Stimulated activated naive CD8-positive, alpha-beta T cell treated with anti-CD3 and anti-CD28 coated beads, Interleukin-15, amount 100 ng/mL, for 72 hours (primary cell): ENCODE measurements around the gene DHRS3.
A peak's percentile ranks its signal among the peaks of the same experiment; 100 is the strongest.
"Not testable (repeated sequence)": the region's sequence is repeated elsewhere in the genome, so short reads cannot be mapped to it uniquely, and the experiment has no call there.

Experiments used
- ATAC-seq: fragments of 150-1000 bp; cut with Tn5 transposase; 2 replicates; pipeline ENCODE4 v1.10.0; 2021; ENCODE audit warnings: mild to moderate bottlenecking, moderate library complexity
- DNase-seq, 2 donors: peaks; one replicate each; pipeline ENCODE4 v3.0.0; 2021 to 2022
- H3K27ac Mint-ChIP-seq, 2 donors: one replicate each; pipeline ENCODE4 v1.8.0; 2022; ENCODE audit warnings: mild to moderate bottlenecking in 2 of 2, mixed read lengths in 2 of 2, moderate library complexity in 2 of 2
- H3K27me3 Mint-ChIP-seq: one replicate; pipeline ENCODE4 v1.8.0; 2022; ENCODE audit warnings: mixed read lengths
- H3K4me1 Mint-ChIP-seq: one replicate; pipeline ENCODE4 v1.8.0; 2022; ENCODE audit warnings: mild to moderate bottlenecking, mixed read lengths
- H3K4me3 Mint-ChIP-seq, 2 donors: one replicate each; pipeline ENCODE4 v1.8.0; 2022; ENCODE audit warnings: mild to moderate bottlenecking in 2 of 2, mixed read lengths in 2 of 2, moderate library complexity in 1 of 2
- H3K9me3 Mint-ChIP-seq, 2 donors: one replicate each; pipeline ENCODE4 v1.8.0; 2022; ENCODE audit warnings: mixed read lengths in 2 of 2

Gene DHRS3

GRCh38 chr1:12645401-12645800 lies 27.4 kb upstream of the DHRS3 start:
- peak overlapping the region in 1 of 2 donors; percentile 47 for H3K27ac Mint-ChIP-seq
- ATAC-seq, H3K4me3 Mint-ChIP-seq, H3K4me1 Mint-ChIP-seq, DNase-seq: not testable (repeated sequence)
- H3K27me3 Mint-ChIP-seq, result peaks cover 53% of the 10 kb centered on the region
- H3K9me3 Mint-ChIP-seq, result peaks cover 7 to 13% of the 10 kb centered on the region in 2 donors

- Mint-ChIP-seq H3K27ac (no peak overlapping the region), H3K27me3 (peaks cover 47% of the 10 kb centered on the region), H3K9me3 (peaks cover 11 to 19% of the 10 kb centered on the region in 2 donors), H3K4me3 (no peak overlapping the region), H3K4me1 (peaks cover 5% of the 10 kb centered on the region)
- DNase-seq (no peak), ATAC-seq (no peak)
Measured at GRCh38 chr1:12644829-12645228, 26.8 kb upstream of the DHRS3 start.

- Mint-ChIP-seq H3K9me3 (peaks cover 15 to 25% of the 10 kb centered on the region in 2 donors), H3K4me3 (no peak overlapping the region), H3K4me1 (peaks cover 5% of the 10 kb centered on the region), H3K27ac (no peak overlapping the region), H3K27me3 (peaks cover 41% of the 10 kb centered on the region)
- DNase-seq, result no peak
- ATAC-seq, result no peak
Measured at GRCh38 chr1:12644237-12644636, 26.2 kb upstream of the DHRS3 start.

- peaks cover 37% of the 10 kb centered on the region for H3K27me3 Mint-ChIP-seq
- ATAC-seq (no peak), DNase-seq (no peak)
- H3K9me3 Mint-ChIP-seq, result peaks cover 15 to 29% of the 10 kb centered on the region in 2 donors
- H3K4me1 Mint-ChIP-seq, result peaks cover 1% of the 10 kb centered on the region
- H3K4me3 Mint-ChIP-seq, result no peak within 1 kb of the TSS
- no peak within 1 kb of the TSS for H3K27ac Mint-ChIP-seq
Measured at GRCh38 chr1:12643785-12644184, 25.8 kb upstream of the DHRS3 start, which contains the start of gene AADACL4. AADACL4 (plus strand) TSS chr1:12644085; CDS start chr1:12644547, 462 bp downstream.

- DNase-seq, result no peak
- Mint-ChIP-seq H3K27ac (no peak overlapping the region), H3K27me3 (peaks cover 30% of the 10 kb centered on the region), H3K4me3 (no peak overlapping the region), H3K9me3 (peaks cover 15 to 31% of the 10 kb centered on the region in 2 donors), H3K4me1 (no peaks in the 10 kb centered on the region)
- ATAC-seq, result no peak
Measured at GRCh38 chr1:12643079-12643478, 25.1 kb upstream of the DHRS3 start.

GRCh38 chr1:12640958-12641272 lies 22.9 kb upstream of the DHRS3 start:
- no peak for DNase-seq
- H3K4me1 Mint-ChIP-seq, result no peaks in the 10 kb centered on the region
- H3K27me3 Mint-ChIP-seq, result peaks cover 16% of the 10 kb centered on the region
- peak overlapping the region in 1 of 2 donors; percentile 6 for H3K27ac Mint-ChIP-seq
- peaks cover 15 to 31% of the 10 kb centered on the region in 2 donors for H3K9me3 Mint-ChIP-seq
- H3K4me3 Mint-ChIP-seq, result no peak overlapping the region
- ATAC-seq, result no peak

- Mint-ChIP-seq H3K27me3 (peaks cover 15% of the 10 kb centered on the region), H3K9me3 (peaks cover 15 to 31% of the 10 kb centered on the region in 2 donors), H3K27ac (peak overlapping the region in 1 of 2 donors; percentile 6), H3K4me1 (peaks cover 1% of the 10 kb centered on the region), H3K4me3 (no peak overlapping the region)
- no peak for ATAC-seq
- no peak for DNase-seq
Measured at GRCh38 chr1:12640237-12640957, 22.4 kb upstream of the DHRS3 start.

- no peak for ATAC-seq
- Mint-ChIP-seq H3K4me3 (no peak overlapping the region), H3K27ac (no peak overlapping the region), H3K4me1 (peaks cover 15% of the 10 kb centered on the region), H3K27me3 (peaks cover 16% of the 10 kb centered on the region), H3K9me3 (peaks cover 15 to 31% of the 10 kb centered on the region in 2 donors)
- no peak for DNase-seq
Measured at GRCh38 chr1:12637693-12638092, 19.7 kb upstream of the DHRS3 start.

- no peak for DNase-seq
- Mint-ChIP-seq H3K4me1 (peaks cover 17% of the 10 kb centered on the region), H3K27me3 (peaks cover 26% of the 10 kb centered on the region), H3K27ac (peak overlapping the region in 1 of 2 donors; percentile 31), H3K4me3 (no peak overlapping the region), H3K9me3 (peaks cover 15 to 27% of the 10 kb centered on the region in 2 donors)
- no peak for ATAC-seq
Measured at GRCh38 chr1:12636098-12636950, 18.3 kb upstream of the DHRS3 start.

- peaks cover 4 to 11% of the 10 kb centered on the region in 2 donors for H3K9me3 Mint-ChIP-seq
- no peak overlapping the region for H3K4me3 Mint-ChIP-seq
- H3K27me3 Mint-ChIP-seq, result peaks cover 26% of the 10 kb centered on the region
- ATAC-seq (no peak), DNase-seq (no peak)
- peaks cover 17% of the 10 kb centered on the region for H3K4me1 Mint-ChIP-seq
- peak overlapping the region in 1 of 2 donors; percentile 77 for H3K27ac Mint-ChIP-seq
Measured at GRCh38 chr1:12634696-12635202, 16.7 kb upstream of the DHRS3 start.

- H3K4me3 Mint-ChIP-seq, result no peak overlapping the region
- DNase-seq, result no peak
- no peak for ATAC-seq
Measured at GRCh38 chr1:12634156-12634555, 16.1 kb upstream of the DHRS3 start.

GRCh38 chr1:12631571-12631970 lies 13.6 kb upstream of the DHRS3 start:
- Mint-ChIP-seq H3K27ac (no peak overlapping the region), H3K9me3 (no peaks in the 10 kb centered on the region), H3K4me3 (no peak overlapping the region), H3K4me1 (peaks cover 17% of the 10 kb centered on the region), H3K27me3 (peaks cover 26% of the 10 kb centered on the region)
- DNase-seq (no peak), ATAC-seq (no peak)

More at GRCh38 chr1:12634156-12634555, 16.1 kb upstream of the DHRS3 start:
- peaks cover 26% of the 10 kb centered on the region for H3K27me3 Mint-ChIP-seq
- H3K4me1 Mint-ChIP-seq, result peaks cover 17% of the 10 kb centered on the region
- peaks cover 0 to 5% of the 10 kb centered on the region in 2 donors for H3K9me3 Mint-ChIP-seq
- H3K27ac Mint-ChIP-seq, result no peak overlapping the region

- H3K27me3 Mint-ChIP-seq, result peaks cover 26% of the 10 kb centered on the region
- no peak for DNase-seq
- no peaks in the 10 kb centered on the region for H3K9me3 Mint-ChIP-seq
- ATAC-seq, result no peak
- H3K4me1 Mint-ChIP-seq, result peaks cover 17% of the 10 kb centered on the region
- no peak overlapping the region for H3K4me3 Mint-ChIP-seq
- H3K27ac Mint-ChIP-seq, result no peak overlapping the region
Measured at GRCh38 chr1:12630946-12631530, 13.0 kb upstream of the DHRS3 start.

GRCh38 chr1:12629985-12630760 lies 12.2 kb upstream of the DHRS3 start:
- Mint-ChIP-seq H3K9me3 (no peaks in the 10 kb centered on the region), H3K27ac (no peak overlapping the region), H3K27me3 (peaks cover 20% of the 10 kb centered on the region), H3K4me1 (peaks cover 14% of the 10 kb centered on the region), H3K4me3 (no peak overlapping the region)
- no peak for DNase-seq
- ATAC-seq, result no peak

GRCh38 chr1:12629511-12629956 lies 11.5 kb upstream of the DHRS3 start:
- peaks cover 17% of the 10 kb centered on the region for H3K27me3 Mint-ChIP-seq

More at GRCh38 chr1:12629511-12629956, 11.5 kb upstream of the DHRS3 start:
- Mint-ChIP-seq H3K4me3 (no peak overlapping the region), H3K9me3 (no peaks in the 10 kb centered on the region), H3K27ac (no peak overlapping the region), H3K4me1 (peaks cover 12% of the 10 kb centered on the region)
- DNase-seq, result no peak
- ATAC-seq, result no peak
